HepG2 (cell line): ENCODE data around the gene WWTR1. TPM values are rescaled to one million over a fixed set of nuclear protein-coding genes. Genes with fewer than 3 reads are reported as not detected.
A peak's percentile ranks its signal among the peaks of the same experiment; 100 is the strongest.

Source experiments
- ARHGAP35 ChIP-seq: sonication (generic); formaldehyde crosslinking; IDR thresholded peaks from 2 replicates; pipeline ENCODE4 v1.9.0; 2022; ENCODE audit warnings: mild to moderate bottlenecking, inconsistent platforms, moderate library complexity, missing genetic modification reagents, borderline replicate concordance
- ATF4 ChIP-seq, 2 experiments: fragments of 450-650 bp in 1 of 2; sonication (generic) in 1 of 2; formaldehyde crosslinking; IDR thresholded peaks; 2 replicates each; pipeline versions ENCODE4 v1.5.0 to v1.8.0; 2020 to 2022; ENCODE audit warnings: mild to moderate bottlenecking in 1 of 2, missing genetic modification reagents in 1 of 2
- BCL6 ChIP-seq: IDR thresholded peaks from 2 replicates; pipeline ENCODE4 v1.6.1; 2016; ENCODE audit warnings: missing genetic modification reagents, missing compliant biosample characterization
- ETV5 ChIP-seq: IDR thresholded peaks from 2 replicates; pipeline ENCODE4 v1.6.1; 2018; ENCODE audit warnings: missing biosample characterization, missing genetic modification reagents, inconsistent platforms, borderline replicate concordance
- FOSL1 ChIP-seq: sonication (generic); formaldehyde crosslinking; IDR thresholded peaks from 2 replicates; pipeline ENCODE4 v1.9.0; 2021; ENCODE audit warnings: missing genetic modification reagents, borderline replicate concordance
- HNF1A ChIP-seq, 2 experiments: sonication (generic) in 1 of 2; formaldehyde crosslinking in 1 of 2; IDR thresholded peaks; 2 replicates each; pipeline versions ENCODE4 v1.4.0 to v1.6.1; 2016 to 2020; ENCODE audit warnings: borderline replicate concordance in 1 of 2, low read depth in 1 of 2, mild to moderate bottlenecking in 1 of 2, missing genetic modification reagents in 1 of 2
- MATR3 ChIP-seq: sonication (generic); formaldehyde crosslinking; IDR thresholded peaks from 2 replicates; pipeline ENCODE4 v1.4.0; 2020; ENCODE audit warnings: missing genetic modification reagents
- MLXIP ChIP-seq: sonication (generic); formaldehyde crosslinking; IDR thresholded peaks from 2 replicates; pipeline ENCODE4 v1.9.0; 2021; ENCODE audit warnings: missing genetic modification reagents, borderline replicate concordance
- NCOA1 ChIP-seq: sonication (generic); formaldehyde crosslinking; IDR thresholded peaks from 2 replicates; pipeline ENCODE4 v1.9.0; 2021; ENCODE audit warnings: missing genetic modification reagents
- PAXIP1 ChIP-seq: sonication (generic); formaldehyde crosslinking; conservative IDR thresholded peaks from 2 replicates; pipeline ENCODE4 v1.4.0; 2020; ENCODE audit warnings: mild to moderate bottlenecking, missing genetic modification reagents, moderate library complexity
- RFXAP ChIP-seq: sonication (generic); formaldehyde crosslinking; IDR thresholded peaks from 2 replicates; pipeline ENCODE4 v1.4.0; 2020; ENCODE audit warnings: missing genetic modification reagents, borderline replicate concordance
- STAG1 ChIP-seq: sonication (generic); formaldehyde crosslinking; IDR thresholded peaks from 2 replicates; pipeline ENCODE4 v1.4.0; 2020; ENCODE audit warnings: missing genetic modification reagents
- TFDP1 ChIP-seq: IDR thresholded peaks from 2 replicates; pipeline ENCODE4 v1.6.1; 2016; ENCODE audit warnings: missing compliant biosample characterization, missing genetic modification reagents, borderline replicate concordance
- ZFP36L1 ChIP-seq: sonication (generic); formaldehyde crosslinking; IDR thresholded peaks from 2 replicates; pipeline ENCODE4 v1.8.0; 2022; ENCODE audit warnings: mild to moderate bottlenecking, missing genetic modification reagents, moderate library complexity
- ZNF552 ChIP-seq: sonication (generic); formaldehyde crosslinking; IDR thresholded peaks from 2 replicates; pipeline ENCODE4 v1.9.0; 2022; ENCODE audit warnings: missing genetic modification reagents, mild to moderate bottlenecking, borderline replicate concordance
- ZNF772 ChIP-seq: sonication (generic); formaldehyde crosslinking; IDR thresholded peaks from 2 replicates; pipeline ENCODE4 v1.5.0; 2020; ENCODE audit warnings: mild to moderate bottlenecking, missing genetic modification reagents
- polyA plus RNA-seq, 8 experiments: library from polyadenylated mRNA; depleted of rRNA in 3 of 8; stranded (reverse) in 7 of 8; unstranded in 1 of 8; fragments of >200 nt; fragmentation: Illumina TruSeq in 4 of 8; extraction: Trizol in 4 of 8; gene quantifications; 2 replicates each; pipeline versions ENCODE4 v1.2.1 to v1.2.3, GENCODE V29; 2011 to 2016; ENCODE audit warnings: low read depth in 4 of 8, missing spikeins in 1 of 8, mixed read lengths in 1 of 8; ENCODE audit not compliant: insufficient read depth in 1 of 8
- total RNA-seq, 5 experiments: library from RNA; depleted of rRNA; stranded (reverse); fragments of >200 nt; fragmentation: Illumina TruSeq; extraction: Trizol; gene quantifications; 2 replicates each; pipeline ENCODE4 v1.2.3, GENCODE V29; 2016; ENCODE audit warnings: low read depth in 1 of 5

Gene WWTR1
- total and polyA plus RNA-seq, 2 of the 13 experiments (the other 11 are each of a cell fraction or from before 2014, with no cell fraction given), result 19.7 to 139 TPM

- TF ChIP-seq ETV5 (CRISPR knock-in tag), result peak; percentile 35; the same call in 1 of the 2 replicates
- no peak for TF ChIP-seq RFXAP (CRISPR knock-in tag)
- no peak for TF ChIP-seq ZNF772
- TF ChIP-seq STAG1, result no peak
- peak; percentile 65 for TF ChIP-seq PAXIP1 (CRISPR knock-in tag)
- TF ChIP-seq NCOA1 (CRISPR knock-in tag), result no peak
- TF ChIP-seq TFDP1 (CRISPR knock-in tag), result no peak
- 0 out of 2 replicates have a peak, but pooled peaks have one; percentile 20 for TF ChIP-seq HNF1A (IDR thresholded peaks at IDR 0.05; ENCODE audit: low read depth)
- TF ChIP-seq HNF1A (CRISPR knock-in tag; IDR thresholded peaks at IDR 0.05; ENCODE audit: borderline replicate concordance), result no peak
- TF ChIP-seq ZFP36L1 (CRISPR knock-in tag), result no peak
- TF ChIP-seq ZNF552 (CRISPR knock-in tag), result no peak
- TF ChIP-seq MATR3 (CRISPR knock-in tag), result no peak
- TF ChIP-seq MLXIP (CRISPR knock-in tag), result no peak
- TF ChIP-seq ARHGAP35, result no peak
- TF ChIP-seq ATF4 (CRISPR knock-in tag; IDR thresholded peaks at IDR 0.05), result peak in 1 of 2 experiments; percentile 37; a peak in 1 of 4 replicates
- TF ChIP-seq BCL6 (CRISPR knock-in tag), result 0 out of 2 replicates have a peak, but pooled peaks have one; percentile 43
- TF ChIP-seq FOSL1 (CRISPR knock-in tag), result no peak
Measured at GRCh38 chr3:149653564-149653963, 4.3 kb downstream of the WWTR1 start (continued).
